Keratinocyte (primary cell): Measurements from ENCODE around the gene TMEM238L. TPM values are rescaled to one million over a fixed set of nuclear protein-coding genes. Genes with fewer than 3 reads are reported as not detected.

Source experiments
- DNase-seq: peaks from one replicate; pipeline ENCODE4 v3.0.0-alpha.2; 2011; ENCODE audit warnings: low read depth, missing footprints, low spot score
- FAIRE-seq: peaks from 2 replicates; lab custom pipeline; 2011; peaks lifted over from hg19 to GRCh38; lab: Jason Lieb, UNC
- H2AFZ ChIP-seq: 2 replicates; pipeline ENCODE4 v1.6.0; 2012; ENCODE audit warnings: low read length, control low read depth, inconsistent platforms; ENCODE audit not compliant: control insufficient read depth
- H3K27ac ChIP-seq: 2 replicates; pipeline ENCODE4 v1.5.1; 2011; ENCODE audit warnings: low read length; ENCODE audit not compliant: control insufficient read depth, insufficient read depth
- H3K27me3 ChIP-seq: 3 replicates; pipeline ENCODE4 v1.6.0; 2011; ENCODE audit warnings: low read length; ENCODE audit not compliant: control insufficient read depth, insufficient read depth; ENCODE audit errors: extremely low read depth
- H3K36me3 ChIP-seq, 2 experiments: 2 replicates in 1 of 2; 3 replicates in 1 of 2; pipeline ENCODE4 v1.5.1; 2011; ENCODE audit warnings: low read length in 2 of 2, mild to moderate bottlenecking in 1 of 2; ENCODE audit not compliant: control insufficient read depth in 2 of 2, insufficient read depth in 2 of 2; ENCODE audit errors: extremely low read depth in 1 of 2
- H3K4me1 ChIP-seq: 3 replicates; pipeline ENCODE4 v1.5.1; 2011; ENCODE audit warnings: low read length; ENCODE audit not compliant: control insufficient read depth, insufficient read depth; ENCODE audit errors: extremely low read depth
- H3K4me2 ChIP-seq: 3 replicates; pipeline ENCODE4 v1.6.0; 2011; ENCODE audit warnings: low read depth, low read length; ENCODE audit not compliant: control insufficient read depth, insufficient read depth; ENCODE audit errors: extremely low read depth
- H3K4me3 ChIP-seq, 3 experiments: fragments of 200-600 bp in 1 of 3; sonication (generic) in 1 of 3; 2 replicates in 2 of 3; 3 replicates in 1 of 3; pipeline ENCODE4 v1.5.1; 2011 to 2016; ENCODE audit warnings: low read length in 3 of 3, mild to moderate bottlenecking in 3 of 3, control low read depth in 2 of 3, inconsistent platforms in 1 of 3, low read depth in 1 of 3, mixed read lengths in 1 of 3, mixed run types in 1 of 3, moderate library complexity in 1 of 3; ENCODE audit not compliant: control insufficient read depth in 2 of 3, insufficient read depth in 2 of 3; ENCODE audit errors: extremely low read depth in 1 of 3
- H3K79me2 ChIP-seq: 2 replicates; pipeline ENCODE4 v1.6.0; 2012; ENCODE audit warnings: low read length; ENCODE audit not compliant: control insufficient read depth, insufficient read depth
- H3K9ac ChIP-seq: 3 replicates; pipeline ENCODE4 v1.6.0; 2011; ENCODE audit warnings: low read length; ENCODE audit not compliant: control insufficient read depth, insufficient read depth; ENCODE audit errors: extremely low read depth
- H3K9me1 ChIP-seq: 3 replicates; pipeline ENCODE4 v1.6.0; 2011; ENCODE audit warnings: low read length; ENCODE audit not compliant: control insufficient read depth, insufficient read depth; ENCODE audit errors: extremely low read depth
- H3K9me3 ChIP-seq: 2 replicates; pipeline ENCODE4 v1.5.1; 2012; ENCODE audit warnings: low read depth, low read length; ENCODE audit not compliant: control insufficient read depth
- H4K20me1 ChIP-seq: 3 replicates; pipeline ENCODE4 v1.6.0; 2011; ENCODE audit warnings: low read length; ENCODE audit not compliant: control insufficient read depth, insufficient read depth; ENCODE audit errors: extremely low read depth
- CTCF ChIP-seq, 3 experiments: IDR thresholded peaks in 1 of 3; conservative IDR thresholded peaks in 1 of 3; optimal IDR thresholded peaks in 1 of 3; 2 replicates in 2 of 3; 3 replicates in 1 of 3; pipeline versions ENCODE3 to v1.5.1; 2011; ENCODE audit warnings: low read length in 3 of 3, mild to moderate bottlenecking in 3 of 3, moderate library complexity in 2 of 3, control low read depth in 1 of 3, inconsistent platforms in 1 of 3; ENCODE audit not compliant: insufficient read depth in 2 of 3; ENCODE audit errors: extremely low read depth in 1 of 3
- EZH2 ChIP-seq: IDR thresholded peaks from one replicate; pipeline ENCODE4 v1.6.1; 2012; ENCODE audit warnings: inconsistent platforms, mild to moderate bottlenecking, low read length, moderate library complexity
- dilution Hi-C: fragments of 300-500 bp; cut with MboI; formaldehyde crosslinking; loops from one replicate; pipeline ENCODE4 v1.7.0; 2020; ENCODE audit warnings: low sequenced_read_pairs; ENCODE audit not compliant: extremely low pct_ligation_motif_present
- polyA plus RNA-seq, 5 experiments: library from polyadenylated mRNA; depleted of rRNA in 3 of 5; stranded (reverse) in 3 of 5; stranded (forward) in 1 of 5; unstranded in 1 of 5; fragments of >200 nt; gene quantifications; 1 replicate in 1 of 5; 2 replicates in 3 of 5; 3 replicates in 1 of 5; pipeline versions ENCODE4 v1.2.1 to v1.2.3, GENCODE V29; 2011 to 2012; ENCODE audit warnings: missing spikeins in 2 of 5, low read depth in 1 of 5, low replicate concordance in 1 of 5

The TMEM238L gene
- polyA plus RNA-seq, 1 donor (not counting 4 experiments of a cell fraction or from before 2014, with no cell fraction given) = not detected

GRCh38 chr17:10777131-10777807 lies 26.6 kb downstream of the TMEM238L start:
- no peak for DNase-seq
- no peak for TF ChIP-seq CTCF (optimal IDR thresholded peaks at IDR 0.05 in 1 of 3, IDR thresholded peaks at IDR 0.05 in 1 of 3, conservative IDR thresholded peaks at IDR 0.05 in 1 of 3; ENCODE audit: extremely low read depth in 1 of 3, insufficient read depth in 2 of 3, low read length in 3 of 3)
- TF ChIP-seq EZH2 = no peak
- H3K27ac ChIP-seq = no peak overlapping the region
- no peak for FAIRE-seq
- H3K79me2 ChIP-seq = no peaks in the 10 kb centered on the region
- H3K36me3 ChIP-seq = no peaks in the 10 kb centered on the region
- no peaks in the 10 kb centered on the region for H3K9me1 ChIP-seq
- H3K4me1 ChIP-seq = no peaks in the 10 kb centered on the region
- no peaks in the 10 kb centered on the region for H3K27me3 ChIP-seq
- no peak overlapping the region for H3K4me3 ChIP-seq
- H3K9ac ChIP-seq = no peak overlapping the region
- no peak overlapping the region for H2AFZ ChIP-seq
- dilution Hi-C loops = no loop called here
- no peaks in the 10 kb centered on the region for H4K20me1 ChIP-seq
- no peaks in the 10 kb centered on the region for H3K9me3 ChIP-seq
- H3K4me2 ChIP-seq = no peak overlapping the region

- H3K4me3 ChIP-seq = no peak overlapping the region
- no peak overlapping the region for H3K9ac ChIP-seq
- no peak overlapping the region for H3K4me2 ChIP-seq
- FAIRE-seq = no peak
- no peaks in the 10 kb centered on the region for H4K20me1 ChIP-seq
- no peaks in the 10 kb centered on the region for H3K9me1 ChIP-seq
- dilution Hi-C loops = no loop called here
- H3K36me3 ChIP-seq = no peaks in the 10 kb centered on the region
- no peak for DNase-seq
- no peaks in the 10 kb centered on the region for H3K27me3 ChIP-seq
- no peaks in the 10 kb centered on the region for H3K4me1 ChIP-seq
- no peak for TF ChIP-seq CTCF (optimal IDR thresholded peaks at IDR 0.05 in 1 of 3, IDR thresholded peaks at IDR 0.05 in 1 of 3, conservative IDR thresholded peaks at IDR 0.05 in 1 of 3; ENCODE audit: extremely low read depth in 1 of 3, insufficient read depth in 2 of 3, low read length in 3 of 3)
- TF ChIP-seq EZH2 = no peak
- no peaks in the 10 kb centered on the region for H3K79me2 ChIP-seq
- no peaks in the 10 kb centered on the region for H3K9me3 ChIP-seq
- H3K27ac ChIP-seq = no peak overlapping the region
- no peak overlapping the region for H2AFZ ChIP-seq
These were observed 27.5 kb downstream of the TMEM238L start for GRCh38 chr17:10776381-10776780.
